Right atrium auricular region (tissue), 2 donors: ENCODE measurements around the gene PRDM11. TPM values are rescaled to one million over a fixed set of nuclear protein-coding genes. Genes with fewer than 3 reads are reported as not detected.
A peak's percentile ranks its signal among the peaks of the same experiment; 100 is the strongest.

Experiments used
- DNase-seq: peaks from one replicate; pipeline ENCODE4 v3.0.0-alpha.2; 2019; ENCODE audit warnings: low spot score
- H3K27ac ChIP-seq, 2 donors: fragments of 200-600 bp; sonication (generic); 1 replicate in 1 of 2; 2 replicates in 1 of 2; pipeline ENCODE4 v1.5.1; 2016 to 2019
- H3K27me3 ChIP-seq, 2 donors: fragments of 200-600 bp; sonication (generic); one replicate each; pipeline versions ENCODE4 v1.5.1 to v1.6.0; 2017 to 2019
- H3K36me3 ChIP-seq: fragments of 200-600 bp; sonication (generic); one replicate; pipeline ENCODE4 v1.5.1; 2016
- H3K4me1 ChIP-seq, 2 donors: fragments of 200-600 bp; sonication (generic); one replicate each; pipeline versions ENCODE4 v1.5.1 to v1.6.0; 2017 to 2019
- H3K4me3 ChIP-seq, 2 donors: fragments of 200-600 bp; sonication (generic); 1 replicate in 1 of 2; 2 replicates in 1 of 2; pipeline ENCODE4 v1.5.1; 2017 to 2019; ENCODE audit warnings: mild to moderate bottlenecking in 1 of 2, moderate library complexity in 1 of 2
- H3K9me3 ChIP-seq, 2 donors: fragments of 200-600 bp; sonication (generic); one replicate each; pipeline ENCODE4 v1.5.1; 2019
- total RNA-seq, 2 donors: library from RNA; depleted of rRNA; stranded (reverse); fragments of >200 nt; gene quantifications; one replicate each; pipeline ENCODE4 v1.1.0, GENCODE V29; 2016
- TF ChIP-seq, protein P1 (sequence below), 2 donors: fragments of 200-600 bp; sonication (generic); IDR thresholded peaks; one replicate each; pipeline ENCODE4 v1.5.1; 2019; ENCODE audit warnings: antibody characterized with exemption in 2 of 2

Gene PRDM11
- total RNA-seq, 2 donors from 2014 or later: 13.5 to 27.6 TPM

DNA sequence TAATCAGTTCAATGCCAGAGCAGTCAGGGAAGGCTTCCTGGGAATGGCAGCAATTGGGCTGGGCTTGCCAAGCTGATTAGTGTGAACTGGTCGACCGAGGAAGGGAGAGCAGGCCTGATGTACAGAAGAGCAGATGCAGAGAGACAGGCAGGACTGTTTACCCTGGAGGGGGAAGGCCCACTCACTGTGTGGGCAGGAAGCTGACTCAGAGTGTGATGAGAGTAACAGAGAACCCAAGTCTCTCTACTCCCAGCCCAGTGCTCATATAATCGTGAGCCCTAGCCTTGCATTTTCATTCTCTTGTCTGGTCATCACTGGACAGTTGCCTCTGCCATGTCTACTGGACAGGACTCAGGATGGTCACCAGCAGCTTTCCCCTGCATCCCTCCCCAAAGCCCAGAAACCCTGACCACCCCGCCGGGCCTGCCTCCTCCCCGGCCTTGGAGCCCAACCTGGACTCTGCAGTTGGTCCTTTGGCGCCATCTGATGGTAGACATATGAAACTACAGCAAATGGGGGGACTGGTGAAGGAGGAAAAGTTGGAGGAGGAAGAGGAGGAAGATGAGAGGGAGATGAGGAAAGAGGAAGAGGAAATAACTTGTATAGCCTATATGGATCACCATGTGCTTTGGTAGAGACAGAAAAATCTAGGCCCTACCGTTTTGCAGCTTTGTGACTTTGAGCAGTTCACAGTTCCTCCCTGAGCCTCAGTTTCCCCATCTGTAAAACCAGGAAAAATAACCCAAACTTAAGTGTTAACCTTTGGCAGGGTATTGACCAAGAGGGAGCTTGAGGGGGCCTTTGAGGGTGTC lies 43.4 kb upstream of the PRDM11 start:
- H3K27ac ChIP-seq: no peak overlapping the region
- H3K36me3 ChIP-seq: no peaks in the 10 kb centered on the region
- peak; percentile 68 for DNase-seq
- TF ChIP-seq, protein P1, sequence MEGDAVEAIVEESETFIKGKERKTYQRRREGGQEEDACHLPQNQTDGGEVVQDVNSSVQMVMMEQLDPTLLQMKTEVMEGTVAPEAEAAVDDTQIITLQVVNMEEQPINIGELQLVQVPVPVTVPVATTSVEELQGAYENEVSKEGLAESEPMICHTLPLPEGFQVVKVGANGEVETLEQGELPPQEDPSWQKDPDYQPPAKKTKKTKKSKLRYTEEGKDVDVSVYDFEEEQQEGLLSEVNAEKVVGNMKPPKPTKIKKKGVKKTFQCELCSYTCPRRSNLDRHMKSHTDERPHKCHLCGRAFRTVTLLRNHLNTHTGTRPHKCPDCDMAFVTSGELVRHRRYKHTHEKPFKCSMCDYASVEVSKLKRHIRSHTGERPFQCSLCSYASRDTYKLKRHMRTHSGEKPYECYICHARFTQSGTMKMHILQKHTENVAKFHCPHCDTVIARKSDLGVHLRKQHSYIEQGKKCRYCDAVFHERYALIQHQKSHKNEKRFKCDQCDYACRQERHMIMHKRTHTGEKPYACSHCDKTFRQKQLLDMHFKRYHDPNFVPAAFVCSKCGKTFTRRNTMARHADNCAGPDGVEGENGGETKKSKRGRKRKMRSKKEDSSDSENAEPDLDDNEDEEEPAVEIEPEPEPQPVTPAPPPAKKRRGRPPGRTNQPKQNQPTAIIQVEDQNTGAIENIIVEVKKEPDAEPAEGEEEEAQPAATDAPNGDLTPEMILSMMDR (IDR thresholded peaks at IDR 0.05): peak; percentile 96 to 99
- peaks cover 0 to 21% of the 10 kb centered on the region in 2 donors for H3K4me1 ChIP-seq
- H3K27me3 ChIP-seq: no peaks in the 10 kb centered on the region
- no peak overlapping the region for H3K4me3 ChIP-seq
- H3K9me3 ChIP-seq: no peaks in the 10 kb centered on the region

DNA sequence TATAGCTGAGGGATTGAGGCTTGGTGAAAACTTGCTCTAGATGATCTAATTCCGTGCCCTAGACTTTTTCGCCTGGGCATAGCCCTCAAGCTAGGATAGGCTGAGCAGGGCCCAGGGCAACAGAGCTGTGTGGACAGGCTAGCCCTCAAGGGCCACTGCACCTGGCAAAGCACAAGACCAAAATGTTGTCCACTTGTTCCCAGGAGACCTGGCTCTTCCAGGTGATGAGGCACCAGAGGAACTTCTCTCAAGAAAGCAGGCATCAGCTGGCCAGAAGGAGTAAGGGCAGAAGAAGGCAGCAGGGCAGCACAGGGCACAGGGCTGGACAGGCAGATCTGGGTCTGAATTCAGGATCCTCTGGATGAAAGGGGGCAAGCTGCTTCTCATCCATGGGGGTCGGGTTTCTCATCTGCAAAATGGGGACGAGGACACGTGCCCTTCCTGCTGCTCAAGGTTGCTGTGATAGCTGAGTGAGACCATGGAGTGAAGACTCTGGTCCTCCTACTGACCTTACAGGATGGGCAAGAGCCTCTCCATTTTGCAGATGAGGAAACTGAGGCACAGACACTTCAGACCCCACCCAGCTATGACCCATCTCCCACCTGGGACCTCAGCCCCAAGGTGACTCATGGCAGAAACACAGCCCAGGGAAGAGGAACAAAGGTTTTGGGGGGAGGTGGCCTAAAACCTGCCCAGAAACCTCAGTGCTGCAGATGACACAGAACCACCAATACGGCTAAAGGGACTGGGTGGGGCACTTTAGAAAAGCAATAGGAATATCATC lies 42.2 kb upstream of the PRDM11 start:
- TF ChIP-seq, protein P1 (IDR thresholded peaks at IDR 0.05): no peak
- peak; percentile 49 for DNase-seq
- no peaks in the 10 kb centered on the region for H3K36me3 ChIP-seq
- peaks cover 0 to 19% of the 10 kb centered on the region in 2 donors for H3K4me1 ChIP-seq
- H3K4me3 ChIP-seq: no peak overlapping the region
- H3K9me3 ChIP-seq: no peaks in the 10 kb centered on the region
- no peak overlapping the region for H3K27ac ChIP-seq
- H3K27me3 ChIP-seq: no peaks in the 10 kb centered on the region

DNA sequence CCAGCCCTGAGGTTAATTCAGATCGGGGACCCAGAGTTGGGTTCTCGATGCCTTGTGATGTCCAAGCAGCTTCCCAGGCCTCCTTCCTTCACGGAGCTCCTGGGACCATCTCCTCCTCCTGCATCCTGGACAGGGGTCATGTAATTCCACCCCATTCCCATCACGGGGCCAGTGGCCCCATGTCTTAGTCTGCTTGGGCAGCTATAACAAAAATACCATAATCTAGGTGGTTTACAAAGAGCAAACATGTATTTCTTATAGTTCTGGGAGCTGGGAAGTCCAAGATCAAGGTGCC lies 41.7 kb upstream of the PRDM11 start:
- no peaks in the 10 kb centered on the region for H3K27me3 ChIP-seq
- no peaks in the 10 kb centered on the region for H3K9me3 ChIP-seq
- DNase-seq: peak; percentile 52
- H3K4me3 ChIP-seq: no peak overlapping the region
- H3K36me3 ChIP-seq: no peaks in the 10 kb centered on the region
- no peak overlapping the region for H3K27ac ChIP-seq
- peaks cover 0 to 19% of the 10 kb centered on the region in 2 donors for H3K4me1 ChIP-seq
- TF ChIP-seq, protein P1 (IDR thresholded peaks at IDR 0.05): no peak

DNA sequence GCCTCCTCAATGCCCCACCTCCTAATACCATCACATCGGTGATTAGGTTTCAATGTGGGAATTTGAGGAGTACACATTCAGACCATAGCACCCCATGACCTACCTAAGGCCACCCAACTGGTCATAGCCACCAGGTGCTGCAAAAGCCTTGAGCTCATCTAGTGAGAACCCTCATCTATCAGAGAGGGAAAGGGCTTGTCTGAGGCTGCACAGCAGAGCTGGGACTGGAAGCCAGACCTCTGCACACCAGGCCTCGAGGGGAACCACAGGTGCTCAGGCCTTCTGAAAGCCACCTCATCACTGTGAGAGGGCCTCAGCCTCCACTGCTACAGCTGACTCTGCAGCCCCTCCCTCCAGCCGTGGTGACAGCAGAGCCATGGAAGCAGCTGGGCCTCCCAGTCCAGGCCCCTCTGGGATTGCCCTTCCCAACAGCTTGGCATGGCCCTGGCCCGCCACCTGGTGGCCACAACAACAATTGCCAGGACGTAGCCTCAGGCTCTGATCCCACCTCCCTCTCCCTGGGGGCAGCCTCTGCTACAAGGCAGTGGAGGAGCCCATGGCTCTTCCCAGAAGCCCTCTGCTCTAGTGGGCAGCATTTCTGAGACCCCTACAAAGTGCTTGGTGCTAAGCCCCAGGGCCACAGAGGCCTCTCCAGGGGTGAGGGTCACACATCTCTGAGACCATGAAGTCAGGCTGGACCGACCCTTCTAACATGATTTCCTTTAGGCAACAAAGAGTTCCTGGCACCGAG lies 41.0 kb upstream of the PRDM11 start:
- H3K27me3 ChIP-seq: no peaks in the 10 kb centered on the region
- peak; percentile 81 for DNase-seq
- no peak overlapping the region for H3K4me3 ChIP-seq
- no peaks in the 10 kb centered on the region for H3K36me3 ChIP-seq
- H3K9me3 ChIP-seq: no peaks in the 10 kb centered on the region
- H3K27ac ChIP-seq: no peak overlapping the region
- TF ChIP-seq, protein P1 (IDR thresholded peaks at IDR 0.05): peak; percentile 87 to 97
- H3K4me1 ChIP-seq: peaks cover 0 to 19% of the 10 kb centered on the region in 2 donors

DNA sequence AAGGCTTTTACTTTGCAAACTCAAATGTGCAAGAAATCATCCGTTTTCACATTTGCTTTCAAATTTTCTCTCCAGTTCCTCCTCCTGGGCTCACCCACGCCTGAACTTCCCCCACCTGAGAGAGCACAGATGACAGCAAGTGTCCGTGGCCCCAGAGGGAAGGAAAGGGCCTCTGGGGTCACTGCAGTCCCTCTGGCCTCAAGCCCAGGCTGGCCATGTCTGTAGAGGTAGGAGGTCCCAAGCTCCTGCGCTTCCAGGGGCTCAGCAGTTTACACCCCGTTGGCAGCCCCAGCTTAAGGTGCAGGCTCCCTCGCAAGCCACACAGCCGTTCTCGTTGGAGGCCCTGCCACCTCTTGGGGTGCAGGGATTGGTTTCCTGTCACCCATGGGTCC lies 40.5 kb upstream of the PRDM11 start:
- DNase-seq: peak; percentile 53
- Histone ChIP-seq H3K36me3 (no peaks in the 10 kb centered on the region), H3K27me3 (no peaks in the 10 kb centered on the region), H3K27ac (no peak overlapping the region), H3K9me3 (no peaks in the 10 kb centered on the region), H3K4me3 (no peak overlapping the region), H3K4me1 (peaks cover 0 to 19% of the 10 kb centered on the region in 2 donors)
- TF ChIP-seq, protein P1 (IDR thresholded peaks at IDR 0.05): no peak
